Endothelial cell of umbilical vein (primary cell): Measurements from ENCODE around the gene TCEA2. TPM values are rescaled to one million over a fixed set of nuclear protein-coding genes. Genes with fewer than 3 reads are reported as not detected.
A peak's percentile ranks its signal among the peaks of the same experiment; 100 is the strongest.

Experiments
- BruUV-seq: library from RNA; stranded (reverse); fragments of 400-500 nt; replicated peaks from 2 replicates; lab custom pipeline; 2021; lab: Mats Ljungman, UMichigan
- CTCF ChIA-PET: fragments of 300-600, 350-600 bp; sonication (Branson Sonifier 250); formaldehyde crosslinking; loops from one replicate; lab custom pipeline; 2021; ENCODE audit warnings: antibody characterized with exemption, inconsistent platforms; lab: Charles Lee
- POLR2A ChIA-PET: fragments of 300-600, 350-600 bp; sonication (Branson Sonifier 250); formaldehyde crosslinking; loops from one replicate; lab custom pipeline; 2021; ENCODE audit warnings: antibody characterized with exemption, inconsistent platforms; lab: Charles Lee
- DNase-seq: peaks from one replicate; pipeline ENCODE4 v3.0.0-alpha.2; 2011; ENCODE audit warnings: low read depth, low spot score
- FAIRE-seq: peaks from 2 replicates; lab custom pipeline; 2011; peaks lifted over from hg19 to GRCh38; lab: Jason Lieb, UNC
- H2AFZ ChIP-seq: 2 replicates; pipeline ENCODE4 v1.6.0; 2012; ENCODE audit warnings: low read depth, low read length, control low read depth, inconsistent platforms
- H3K27ac ChIP-seq: 2 replicates; pipeline ENCODE4 v1.5.1; 2011; ENCODE audit warnings: low read depth, mild to moderate bottlenecking, control low read depth, low read length, moderate library complexity; ENCODE audit not compliant: insufficient read depth
- H3K27me3 ChIP-seq, 2 experiments: 2 replicates each; pipeline versions ENCODE4 v1.6.0 to v1.6.1; 2011; ENCODE audit warnings: low read length in 2 of 2, mixed read lengths in 1 of 2; ENCODE audit not compliant: control insufficient read depth in 2 of 2, insufficient read depth in 2 of 2
- H3K36me3 ChIP-seq, 2 experiments: 2 replicates in 1 of 2; 3 replicates in 1 of 2; pipeline ENCODE4 v1.5.1; 2011; ENCODE audit warnings: low read length in 2 of 2, mild to moderate bottlenecking in 1 of 2, moderate library complexity in 1 of 2; ENCODE audit not compliant: control insufficient read depth in 2 of 2, insufficient read depth in 2 of 2; ENCODE audit errors: extremely low read depth in 1 of 2
- H3K4me1 ChIP-seq: 3 replicates; pipeline ENCODE4 v1.5.1; 2011; ENCODE audit warnings: mild to moderate bottlenecking, low read length; ENCODE audit not compliant: control insufficient read depth, insufficient read depth; ENCODE audit errors: extremely low read depth
- H3K4me2 ChIP-seq: 2 replicates; pipeline ENCODE4 v1.6.1; 2011; ENCODE audit warnings: low read length, control low read depth, mixed read lengths; ENCODE audit not compliant: insufficient read depth
- H3K4me3 ChIP-seq, 3 experiments: fragments of 200-600 bp in 1 of 3; sonication (generic), shearing (Covaris generic) in 1 of 3; replicated peaks in 1 of 3; 2 replicates each; pipeline ENCODE4 v1.5.1; 2011 to 2016; ENCODE audit warnings: control low read depth in 3 of 3, low read length in 3 of 3, mild to moderate bottlenecking in 2 of 3, inconsistent platforms in 1 of 3, low read depth in 1 of 3, moderate library complexity in 1 of 3; ENCODE audit not compliant: insufficient read depth in 1 of 3
- H3K79me2 ChIP-seq: 2 replicates; pipeline ENCODE4 v1.6.0; 2012; ENCODE audit warnings: low read length, inconsistent platforms; ENCODE audit not compliant: control insufficient read depth, insufficient read depth
- H3K9ac ChIP-seq: replicated peaks from 2 replicates; pipeline ENCODE3; 2011; ENCODE audit warnings: low read length, control low read depth; ENCODE audit not compliant: insufficient read depth; ENCODE audit errors: extremely low read depth
- H3K9me1 ChIP-seq: replicated peaks from 3 replicates; pipeline ENCODE4 v1.6.0; 2011; ENCODE audit warnings: mild to moderate bottlenecking, low read length; ENCODE audit not compliant: control insufficient read depth, insufficient read depth; ENCODE audit errors: extremely low read depth
- H3K9me3 ChIP-seq: replicated peaks from 2 replicates; pipeline ENCODE4 v1.5.1; 2012; ENCODE audit warnings: low read length, inconsistent platforms; ENCODE audit not compliant: control insufficient read depth, insufficient read depth
- H4K20me1 ChIP-seq: replicated peaks from 2 replicates; pipeline ENCODE3; 2011; ENCODE audit warnings: mild to moderate bottlenecking, low read length; ENCODE audit not compliant: control insufficient read depth, insufficient read depth; ENCODE audit errors: extremely low read depth
- CTCF ChIP-seq, 2 donors: IDR thresholded peaks; 1 replicate in 1 of 2; 2 replicates in 1 of 2; pipeline ENCODE4 v1.5.1; 2011; ENCODE audit warnings: low read length in 2 of 2, mild to moderate bottlenecking in 2 of 2, moderate library complexity in 2 of 2, control low read depth in 1 of 2, inconsistent platforms in 1 of 2, low read depth in 1 of 2; ENCODE audit not compliant: insufficient read depth in 1 of 2; ENCODE audit errors: extremely low read depth in 1 of 2
- EZH2 ChIP-seq: IDR thresholded peaks from 2 replicates; pipeline ENCODE4 v1.6.1; 2012; ENCODE audit warnings: borderline replicate concordance, low read depth, mild to moderate bottlenecking, moderate library complexity, low read length, inconsistent platforms; ENCODE audit not compliant: severe bottlenecking
- FOS ChIP-seq: IDR thresholded peaks from 2 replicates; pipeline ENCODE4 v1.6.1; 2011; ENCODE audit warnings: mild to moderate bottlenecking, low read length, moderate library complexity, borderline replicate concordance; ENCODE audit not compliant: insufficient read depth
- GATA2 ChIP-seq: IDR thresholded peaks from 2 replicates; pipeline ENCODE4 v1.7.0; 2011; ENCODE audit warnings: low read depth, mild to moderate bottlenecking, moderate library complexity, mixed read lengths, low read length; ENCODE audit not compliant: insufficient read length, insufficient read depth
- JUN ChIP-seq: IDR thresholded peaks from 2 replicates; pipeline ENCODE4 v1.6.1; 2011; ENCODE audit warnings: borderline replicate concordance, low read depth; ENCODE audit not compliant: insufficient read length, insufficient read depth
- MAX ChIP-seq: IDR thresholded peaks from 2 replicates; pipeline ENCODE4 v1.6.1; 2011; ENCODE audit not compliant: insufficient read depth, insufficient read length
- POLR2A ChIP-seq: IDR thresholded peaks from 2 replicates; pipeline ENCODE4 v1.6.1; 2012; ENCODE audit warnings: low read depth, mild to moderate bottlenecking, control low read depth, low read length
- POLR2AphosphoS5 ChIP-seq: IDR thresholded peaks from 2 replicates; pipeline ENCODE4 v1.6.1; 2012; ENCODE audit warnings: low read depth, mild to moderate bottlenecking, control low read depth, low read length, moderate library complexity; ENCODE audit not compliant: insufficient read depth
- dilution Hi-C: fragments of 300-500 bp; cut with MboI; formaldehyde crosslinking; loops from one replicate; pipeline ENCODE4 v1.15.0; 2019; ENCODE audit warnings: low sequenced_read_pairs; ENCODE audit not compliant: extremely low pct_ligation_motif_present
- intact Hi-C: fragments of 100-400 bp; cut with micrococcal nuclease; formaldehyde crosslinking; loops from one replicate; pipeline ENCODE4 v1.10.0; 2022
- polyA plus RNA-seq, 4 experiments: library from polyadenylated mRNA; depleted of rRNA in 3 of 4; stranded (reverse) in 3 of 4; unstranded in 1 of 4; fragments of >200 nt; gene quantifications; 2 replicates each; pipeline versions ENCODE4 v1.2.1 to v1.2.3, GENCODE V29; 2011 to 2012; ENCODE audit warnings: missing spikeins in 1 of 4
- total RNA-seq: library from RNA; stranded (reverse); gene quantifications from 2 replicates; pipeline ENCODE4 v1.2.3, GENCODE V29; 2021

Gene TCEA2
- total and polyA plus RNA-seq, 2 donors (not counting 3 experiments of a cell fraction or from before 2014, with no cell fraction given): 53.1 to 65.5 TPM

GRCh38 chr20:64049060-64049877, 13.7 kb upstream of the TCEA2 start, which contains the start of gene SOX18:
Gene SOX18 (minus strand): TSS chr20:64049639. CDS start chr20:64049516, 123 bp downstream.
- no peak for TF ChIP-seq JUN
- no peak for TF ChIP-seq EZH2
- no peak for TF ChIP-seq CTCF (IDR thresholded peaks at IDR 0.05; ENCODE audit: extremely low read depth in 1 of 2, insufficient read depth in 1 of 2, low read depth in 1 of 2, low read length in 2 of 2)
- peak; percentile 98 for TF ChIP-seq POLR2AphosphoS5
- no peak for TF ChIP-seq FOS
- TF ChIP-seq MAX: no peak
- TF ChIP-seq POLR2A: peak; percentile 93
- no peak for TF ChIP-seq GATA2
- no TSS peak for BruUV-seq
- Histone ChIP-seq H3K27ac (peak within 1 kb of the TSS; percentile 28), H3K27me3 (no peaks in the 10 kb centered on the region), H3K4me2 (peak within 1 kb of the TSS; percentile 34), H3K9me1 (no peaks in the 10 kb centered on the region), H3K4me3 (peak within 1 kb of the TSS; percentile 76 to 88 (median 88)), H4K20me1 (peaks cover 3% of the 10 kb centered on the region), H3K9me3 (no peaks in the 10 kb centered on the region), H2AFZ (peak within 1 kb of the TSS; percentile 15), H3K4me1 (peaks cover 75% of the 10 kb centered on the region), H3K36me3 (peaks cover 9 to 13% of the 10 kb centered on the region in 2 experiments), H3K9ac (peak within 1 kb of the TSS; percentile 54), H3K79me2 (peaks cover 20% of the 10 kb centered on the region)
- ChIA-PET CTCF (interaction anchor here (0.7 to 15.2 kb wide), 3 partner anchors 8 to 29 kb away, joined by 3 to 412 read pairs (median 5); partner anchors contain the start of gene C20orf204), POLR2A (interaction anchor here (0.6 to 2.2 kb wide), 3 partner anchors 8 to 403 kb away, joined by 3 to 8 read pairs (median 4); no protein-coding TSS in a partner anchor)
- dilution Hi-C loops (no loop called here), intact Hi-C loops (no loop called here)
- peak; percentile 62 for FAIRE-seq
- peak; percentile 48 for DNase-seq
